ENCODE results near the gene MYO5B. TPM values are rescaled to one million over a fixed set of nuclear protein-coding genes. Genes with fewer than 3 reads are reported as not detected.

Gene MYO5B
- total and polyA plus RNA-seq, 10 of the 15 experiments (the other 5 are each of a cell fraction or from before 2014, with no cell fraction given), result 2.5 to 4.5 (median 3.3) TPM

- no peaks in the 10 kb centered on the region for H3K9me3 ChIP-seq (replicated peaks; ENCODE audit: control insufficient read depth, insufficient read depth, low read length)
- DNase-seq (ENCODE audit: low read depth, low spot score) (no peak), FAIRE-seq (no peak), ATAC-seq (no peak)
- H3K79me2 ChIP-seq (ENCODE audit: control insufficient read depth, insufficient read depth, low read length), result no peaks in the 10 kb centered on the region
- H3K27ac ChIP-seq (ENCODE audit: control insufficient read depth, insufficient read depth), result no peak overlapping the region
- intact Hi-C loops (cut with micrococcal nuclease; ENCODE audit: unreplicated experiment), result loop anchor here (5.0 kb wide), 2 partner anchors 69 to 1179 kb away; no protein-coding TSS in a partner anchor
- ChIA-PET POLR2A (no interaction called here), CTCF (interaction anchor here (1.5 to 10.0 kb wide), 2 partner anchors 346 to 407 kb away, joined by 4 to 177 read pairs; no protein-coding TSS in a partner anchor), SMC1A (ENCODE audit: uncharacterized antibody, unreplicated experiment) (interaction anchor here (8.7 kb wide), 1 partner anchor 346 kb away, joined by 63 read pairs; no protein-coding TSS in a partner anchor), RAD21 (ENCODE audit: unreplicated experiment) (interaction anchor here (1.2 to 1.4 kb wide), 2 partner anchors 44 to 573 kb away, joined by 4 to 5 read pairs; no protein-coding TSS in a partner anchor)
- H3K27me3 ChIP-seq (replicated peaks in 1 of 2; ENCODE audit: control insufficient read depth in 2 of 2, insufficient read depth in 2 of 2, low read length in 1 of 2), result no peaks in the 10 kb centered on the region
- no peak overlapping the region for H3K4me2 ChIP-seq (ENCODE audit: control insufficient read depth, insufficient read depth)
- 50% methylated on average over 6 of the region's 6 CpGs for WGBS (ENCODE audit: insufficient coverage, insufficient replicate concordance, low lambda C conversion rate, missing lambda C conversion rate)
- no peaks in the 10 kb centered on the region for H3K36me3 ChIP-seq (ENCODE audit: control insufficient read depth in 2 of 2, insufficient read depth in 2 of 2, low read length in 1 of 2)
- H4K20me1 ChIP-seq (ENCODE audit: control insufficient read depth, insufficient read depth), result no peaks in the 10 kb centered on the region
- no peaks in the 10 kb centered on the region for H3K4me1 ChIP-seq (ENCODE audit: control insufficient read depth, insufficient read depth, low read length)
- no peak overlapping the region for H3K9ac ChIP-seq (ENCODE audit: control insufficient read depth, insufficient read depth, low read length)
- no peak overlapping the region for H3K4me3 ChIP-seq
- in situ Hi-C loops (cut with MboI), result loop anchor here (5.0 kb wide), 3 partner anchors 299 to 1179 kb away; no protein-coding TSS in a partner anchor
- no TSS peak for BruUV-seq (replicated peaks)
- no peak for TF ChIP-seq STAT3 (IDR thresholded peaks at IDR 0.05; ENCODE audit: low read depth, low read length)
- no peak for TF ChIP-seq IKZF1 (conservative IDR thresholded peaks at IDR 0.05)
- no peak for TF ChIP-seq CBX3 (IDR thresholded peaks at IDR 0.05; ENCODE audit: borderline replicate concordance, low read depth)
- no peak for TF ChIP-seq EGR1 (IDR thresholded peaks at IDR 0.05; ENCODE audit: borderline replicate concordance in 1 of 2, low read depth in 2 of 2, low read length in 2 of 2)
- H2AFZ ChIP-seq (ENCODE audit: control insufficient read depth, low read depth, low read length), result no peak overlapping the region
Observed at GRCh38 chr18:49856496-49856895, 338.5 kb downstream of the MYO5B start.

GRCh38 chr18:49855711-49856415 lies 339.1 kb downstream of the MYO5B start:
- TF ChIP-seq HDAC6 (IDR thresholded peaks at IDR 0.05; ENCODE audit: unreplicated experiment) (no peak), GABPA (IDR thresholded peaks at IDR 0.05; ENCODE audit: low read depth) (no peak), RBBP5 (conservative IDR thresholded peaks at IDR 0.05) (no peak), CHD1 (IDR thresholded peaks at IDR 0.05; ENCODE audit: low read depth, low read length) (no peak), MYC (IDR thresholded peaks at IDR 0.05; ENCODE audit: insufficient read depth, insufficient read length, insufficient replicate concordance, low read length, severe bottlenecking) (no peak), SUZ12 (IDR thresholded peaks at IDR 0.05; ENCODE audit: unreplicated experiment) (no peak)
- Histone ChIP-seq H3K27ac (ENCODE audit: control insufficient read depth, insufficient read depth) (no peak overlapping the region), H3K27me3 (replicated peaks in 1 of 2; ENCODE audit: control insufficient read depth in 2 of 2, insufficient read depth in 2 of 2, low read length in 1 of 2) (no peaks in the 10 kb centered on the region), H2AFZ (ENCODE audit: control insufficient read depth, low read depth, low read length) (no peak overlapping the region), H3K79me2 (ENCODE audit: control insufficient read depth, insufficient read depth, low read length) (no peaks in the 10 kb centered on the region), H3K9ac (ENCODE audit: control insufficient read depth, insufficient read depth, low read length) (no peak overlapping the region), H3K4me3 (no peak overlapping the region), H3K4me2 (ENCODE audit: control insufficient read depth, insufficient read depth) (no peak overlapping the region), H3K4me1 (ENCODE audit: control insufficient read depth, insufficient read depth, low read length) (no peaks in the 10 kb centered on the region), H3K9me3 (replicated peaks; ENCODE audit: control insufficient read depth, insufficient read depth, low read length) (no peaks in the 10 kb centered on the region), H4K20me1 (ENCODE audit: control insufficient read depth, insufficient read depth) (no peaks in the 10 kb centered on the region), H3K36me3 (ENCODE audit: control insufficient read depth in 2 of 2, insufficient read depth in 2 of 2, low read length in 1 of 2) (no peaks in the 10 kb centered on the region)
- WGBS (ENCODE audit: insufficient coverage, insufficient replicate concordance, low lambda C conversion rate, missing lambda C conversion rate), result 22% methylated on average over 7 of the region's 7 CpGs
- no TSS peak for BruUV-seq (replicated peaks)
- FAIRE-seq (no peak), DNase-seq (ENCODE audit: low read depth, low spot score) (no peak), ATAC-seq (no peak)
- SMC1A ChIA-PET (ENCODE audit: uncharacterized antibody, unreplicated experiment), result interaction anchor here (0.9 to 8.7 kb wide), 3 partner anchors 44 to 346 kb away, joined by 3 to 63 read pairs (median 3); no protein-coding TSS in a partner anchor
- intact Hi-C loops (cut with micrococcal nuclease; ENCODE audit: unreplicated experiment) (loop anchor here (5.0 kb wide), 2 partner anchors 69 to 1179 kb away; no protein-coding TSS in a partner anchor), in situ Hi-C loops (cut with MboI) (loop anchor here (5.0 kb wide), 3 partner anchors 299 to 1179 kb away; no protein-coding TSS in a partner anchor)
- CTCF ChIA-PET, result interaction anchor here (1.2 to 10.0 kb wide), 4 partner anchors 9 to 406 kb away, joined by 3 to 177 read pairs (median 4); no protein-coding TSS in a partner anchor
- POLR2A ChIA-PET, result no interaction called here
- RAD21 ChIA-PET (ENCODE audit: unreplicated experiment), result interaction anchor here (0.8 to 1.4 kb wide), 3 partner anchors 36 to 573 kb away, joined by 3 to 5 read pairs (median 4); no protein-coding TSS in a partner anchor
